ENCODE measurements around the gene PRRC2B. TPM values are rescaled to one million over a fixed set of nuclear protein-coding genes. Genes with fewer than 3 reads are reported as not detected.

PRRC2B gene
- total RNA-seq, 1 experiment from 2014 or later = 200 TPM

GRCh38 chr9:131361202-131361833, 32.6 kb upstream of the PRRC2B start:
- no peaks in the 10 kb centered on the region for H3K4me1 ChIP-seq (ENCODE audit: control insufficient read depth, insufficient read depth, low read length)
- no peak overlapping the region for H3K27ac ChIP-seq (ENCODE audit: low read length)
- ChIA-PET CTCF (interaction anchor here (0.7 kb wide), 1 partner anchor 81 kb away, joined by 3 read pairs; no protein-coding TSS in a partner anchor), POLR2A (no interaction called here)
- ATAC-seq (no peak), DNase-seq (ENCODE audit: low read depth, low spot score) (no peak)
- H3K36me3 ChIP-seq (ENCODE audit: control insufficient read depth, insufficient read depth, low read length) = no peaks in the 10 kb centered on the region
- H3K4me3 ChIP-seq (ENCODE audit: low read depth in 2 of 2, low read length in 2 of 2) = no peak overlapping the region
- in situ Hi-C loops (cut with HindIII; ENCODE audit: low pct_unique_long_range_greater_than_20kb, low sequenced_read_pairs) = no loop called here
- H3K9me3 ChIP-seq (ENCODE audit: control insufficient read depth, insufficient read depth, low read depth, low read length) = no peaks in the 10 kb centered on the region
- TF ChIP-seq, protein P1, sequence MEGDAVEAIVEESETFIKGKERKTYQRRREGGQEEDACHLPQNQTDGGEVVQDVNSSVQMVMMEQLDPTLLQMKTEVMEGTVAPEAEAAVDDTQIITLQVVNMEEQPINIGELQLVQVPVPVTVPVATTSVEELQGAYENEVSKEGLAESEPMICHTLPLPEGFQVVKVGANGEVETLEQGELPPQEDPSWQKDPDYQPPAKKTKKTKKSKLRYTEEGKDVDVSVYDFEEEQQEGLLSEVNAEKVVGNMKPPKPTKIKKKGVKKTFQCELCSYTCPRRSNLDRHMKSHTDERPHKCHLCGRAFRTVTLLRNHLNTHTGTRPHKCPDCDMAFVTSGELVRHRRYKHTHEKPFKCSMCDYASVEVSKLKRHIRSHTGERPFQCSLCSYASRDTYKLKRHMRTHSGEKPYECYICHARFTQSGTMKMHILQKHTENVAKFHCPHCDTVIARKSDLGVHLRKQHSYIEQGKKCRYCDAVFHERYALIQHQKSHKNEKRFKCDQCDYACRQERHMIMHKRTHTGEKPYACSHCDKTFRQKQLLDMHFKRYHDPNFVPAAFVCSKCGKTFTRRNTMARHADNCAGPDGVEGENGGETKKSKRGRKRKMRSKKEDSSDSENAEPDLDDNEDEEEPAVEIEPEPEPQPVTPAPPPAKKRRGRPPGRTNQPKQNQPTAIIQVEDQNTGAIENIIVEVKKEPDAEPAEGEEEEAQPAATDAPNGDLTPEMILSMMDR (IDR thresholded peaks at IDR 0.05) = no peak
- TF ChIP-seq POLR2AphosphoS5 (IDR thresholded peaks at IDR 0.05; ENCODE audit: low read depth, low read length) (no peak), TCF7L2 (IDR thresholded peaks at IDR 0.05; ENCODE audit: low read depth, low read length) (no peak), SIN3A (IDR thresholded peaks at IDR 0.05; ENCODE audit: borderline replicate concordance, insufficient read depth, low read depth, low read length) (no peak)
- TF ChIP-seq, protein P2, sequence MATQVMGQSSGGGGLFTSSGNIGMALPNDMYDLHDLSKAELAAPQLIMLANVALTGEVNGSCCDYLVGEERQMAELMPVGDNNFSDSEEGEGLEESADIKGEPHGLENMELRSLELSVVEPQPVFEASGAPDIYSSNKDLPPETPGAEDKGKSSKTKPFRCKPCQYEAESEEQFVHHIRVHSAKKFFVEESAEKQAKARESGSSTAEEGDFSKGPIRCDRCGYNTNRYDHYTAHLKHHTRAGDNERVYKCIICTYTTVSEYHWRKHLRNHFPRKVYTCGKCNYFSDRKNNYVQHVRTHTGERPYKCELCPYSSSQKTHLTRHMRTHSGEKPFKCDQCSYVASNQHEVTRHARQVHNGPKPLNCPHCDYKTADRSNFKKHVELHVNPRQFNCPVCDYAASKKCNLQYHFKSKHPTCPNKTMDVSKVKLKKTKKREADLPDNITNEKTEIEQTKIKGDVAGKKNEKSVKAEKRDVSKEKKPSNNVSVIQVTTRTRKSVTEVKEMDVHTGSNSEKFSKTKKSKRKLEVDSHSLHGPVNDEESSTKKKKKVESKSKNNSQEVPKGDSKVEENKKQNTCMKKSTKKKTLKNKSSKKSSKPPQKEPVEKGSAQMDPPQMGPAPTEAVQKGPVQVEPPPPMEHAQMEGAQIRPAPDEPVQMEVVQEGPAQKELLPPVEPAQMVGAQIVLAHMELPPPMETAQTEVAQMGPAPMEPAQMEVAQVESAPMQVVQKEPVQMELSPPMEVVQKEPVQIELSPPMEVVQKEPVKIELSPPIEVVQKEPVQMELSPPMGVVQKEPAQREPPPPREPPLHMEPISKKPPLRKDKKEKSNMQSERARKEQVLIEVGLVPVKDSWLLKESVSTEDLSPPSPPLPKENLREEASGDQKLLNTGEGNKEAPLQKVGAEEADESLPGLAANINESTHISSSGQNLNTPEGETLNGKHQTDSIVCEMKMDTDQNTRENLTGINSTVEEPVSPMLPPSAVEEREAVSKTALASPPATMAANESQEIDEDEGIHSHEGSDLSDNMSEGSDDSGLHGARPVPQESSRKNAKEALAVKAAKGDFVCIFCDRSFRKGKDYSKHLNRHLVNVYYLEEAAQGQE (IDR thresholded peaks at IDR 0.05; ENCODE audit: insufficient read depth in 1 of 2, low read depth in 2 of 2, low read length in 1 of 2) = no peak
- intact Hi-C loops (cut with micrococcal nuclease; ENCODE audit: unreplicated experiment) = no loop called here
- no TSS peak for BruUV-seq (replicated peaks)
- no peaks in the 10 kb centered on the region for H3K27me3 ChIP-seq (ENCODE audit: control insufficient read depth, insufficient read depth, low read length)

- TF ChIP-seq, protein P2 (IDR thresholded peaks at IDR 0.05; ENCODE audit: insufficient read depth in 1 of 2, low read depth in 2 of 2, low read length in 1 of 2) = no peak
- no peak for TF ChIP-seq TCF7L2 (IDR thresholded peaks at IDR 0.05; ENCODE audit: low read depth, low read length)
- no peak for TF ChIP-seq SIN3A (IDR thresholded peaks at IDR 0.05; ENCODE audit: borderline replicate concordance, insufficient read depth, low read depth, low read length)
- TF ChIP-seq POLR2AphosphoS5 (IDR thresholded peaks at IDR 0.05; ENCODE audit: low read depth, low read length) = no peak
- TF ChIP-seq, protein P1 (IDR thresholded peaks at IDR 0.05) = no peak
- in situ Hi-C loops (cut with HindIII; ENCODE audit: low pct_unique_long_range_greater_than_20kb, low sequenced_read_pairs) (no loop called here), intact Hi-C loops (cut with micrococcal nuclease; ENCODE audit: unreplicated experiment) (no loop called here)
- Histone ChIP-seq H3K27me3 (ENCODE audit: control insufficient read depth, insufficient read depth, low read length) (no peaks in the 10 kb centered on the region), H3K27ac (ENCODE audit: low read length) (no peak overlapping the region), H3K4me1 (ENCODE audit: control insufficient read depth, insufficient read depth, low read length) (no peaks in the 10 kb centered on the region; the same call in 1 of the 2 replicates), H3K9me3 (ENCODE audit: control insufficient read depth, insufficient read depth, low read depth, low read length) (no peaks in the 10 kb centered on the region), H3K36me3 (ENCODE audit: control insufficient read depth, insufficient read depth, low read length) (no peaks in the 10 kb centered on the region), H3K4me3 (ENCODE audit: low read depth in 2 of 2, low read length in 2 of 2) (no peak overlapping the region)
- BruUV-seq (replicated peaks) = no TSS peak
- ATAC-seq (no peak), DNase-seq (ENCODE audit: low read depth, low spot score) (no peak)
- ChIA-PET CTCF (no interaction called here), POLR2A (no interaction called here)
Observed at GRCh38 chr9:131365546-131365945, 28.3 kb upstream of the PRRC2B start.

Measured in Panc1 (cell line).